Mesothelial cell of epicardium (in vitro differentiated cells): ENCODE data around the gene CHAC1. TPM values are rescaled to one million over a fixed set of nuclear protein-coding genes. Genes with fewer than 3 reads are reported as not detected.

ENCODE experiments used
- DNase-seq, 2 experiments: peaks; one replicate each; pipeline ENCODE4 v3.0.0; 2021; ENCODE audit warnings: low spot score in 2 of 2; ENCODE audit not compliant: unreplicated experiment in 2 of 2
- H3K27ac Mint-ChIP-seq: 2 replicates; pipeline ENCODE4 v1.8.0; 2021; ENCODE audit warnings: mixed read lengths
- H3K27me3 Mint-ChIP-seq: 2 replicates; pipeline ENCODE4 v1.8.0; 2021; ENCODE audit warnings: low read depth, mixed read lengths
- H3K36me3 Mint-ChIP-seq: 2 replicates; pipeline ENCODE4 v1.8.0; 2021; ENCODE audit warnings: mixed read lengths
- H3K4me1 Mint-ChIP-seq: 2 replicates; pipeline ENCODE4 v1.8.0; 2021; ENCODE audit warnings: mixed read lengths
- H3K4me3 Mint-ChIP-seq: 2 replicates; pipeline ENCODE4 v1.8.0; 2021; ENCODE audit warnings: mild to moderate bottlenecking, moderate library complexity, mixed read lengths
- H3K9me3 Mint-ChIP-seq: 2 replicates; pipeline ENCODE4 v1.8.0; 2021; ENCODE audit warnings: mixed read lengths
- CTCF ChIP-seq: fragments of 200-600 bp; sonication (generic); IDR thresholded peaks from one replicate; pipeline ENCODE4 v1.5.0; 2021; ENCODE audit warnings: antibody characterized with exemption; ENCODE audit not compliant: unreplicated experiment
- total RNA-seq: library from RNA; stranded (reverse); gene quantifications from 3 replicates; pipeline ENCODE4 v1.2.1, GENCODE V29; 2021

Gene CHAC1
- total RNA-seq, 1 donor from 2014 or later: 2.7 TPM

DNA sequence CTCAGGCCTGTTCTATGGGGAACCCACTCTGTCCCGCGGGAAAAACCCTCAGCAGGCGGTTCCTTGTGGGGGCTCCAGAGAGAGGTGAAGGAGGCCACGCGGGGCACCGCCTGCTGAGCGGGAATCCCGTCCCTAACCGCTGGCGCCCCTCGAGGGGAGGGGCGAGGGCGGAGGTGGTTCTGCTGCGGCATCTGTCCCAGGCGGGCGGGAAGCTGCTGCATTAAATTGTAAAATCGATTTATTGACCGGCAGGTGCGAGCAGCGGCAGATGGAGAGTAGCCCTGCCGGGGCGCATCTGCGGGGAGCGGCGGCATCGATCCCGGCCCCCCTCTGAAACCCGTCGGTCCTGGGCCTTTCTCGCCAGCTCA lies 27.8 kb upstream of the CHAC1 start:
- Mint-ChIP-seq H3K4me3 (peak overlapping the region; percentile 15), H3K27ac (no peak overlapping the region), H3K36me3 (no peaks in the 10 kb centered on the region), H3K9me3 (no peaks in the 10 kb centered on the region), H3K4me1 (peaks cover 38% of the 10 kb centered on the region), H3K27me3 (peaks cover 92% of the 10 kb centered on the region)
- no peak for DNase-seq
- no peak for TF ChIP-seq CTCF

- Mint-ChIP-seq H3K27me3 (peaks cover 92% of the 10 kb centered on the region), H3K27ac (no peak overlapping the region), H3K36me3 (no peaks in the 10 kb centered on the region), H3K4me1 (peaks cover 43% of the 10 kb centered on the region), H3K9me3 (no peaks in the 10 kb centered on the region), H3K4me3 (peak overlapping the region; percentile 15)
- TF ChIP-seq CTCF: no peak
- DNase-seq: peak in 1 of 2 experiments; percentile 54
Measured at GRCh38 chr15:40925863-40926658, 27.2 kb upstream of the CHAC1 start.

DNA sequence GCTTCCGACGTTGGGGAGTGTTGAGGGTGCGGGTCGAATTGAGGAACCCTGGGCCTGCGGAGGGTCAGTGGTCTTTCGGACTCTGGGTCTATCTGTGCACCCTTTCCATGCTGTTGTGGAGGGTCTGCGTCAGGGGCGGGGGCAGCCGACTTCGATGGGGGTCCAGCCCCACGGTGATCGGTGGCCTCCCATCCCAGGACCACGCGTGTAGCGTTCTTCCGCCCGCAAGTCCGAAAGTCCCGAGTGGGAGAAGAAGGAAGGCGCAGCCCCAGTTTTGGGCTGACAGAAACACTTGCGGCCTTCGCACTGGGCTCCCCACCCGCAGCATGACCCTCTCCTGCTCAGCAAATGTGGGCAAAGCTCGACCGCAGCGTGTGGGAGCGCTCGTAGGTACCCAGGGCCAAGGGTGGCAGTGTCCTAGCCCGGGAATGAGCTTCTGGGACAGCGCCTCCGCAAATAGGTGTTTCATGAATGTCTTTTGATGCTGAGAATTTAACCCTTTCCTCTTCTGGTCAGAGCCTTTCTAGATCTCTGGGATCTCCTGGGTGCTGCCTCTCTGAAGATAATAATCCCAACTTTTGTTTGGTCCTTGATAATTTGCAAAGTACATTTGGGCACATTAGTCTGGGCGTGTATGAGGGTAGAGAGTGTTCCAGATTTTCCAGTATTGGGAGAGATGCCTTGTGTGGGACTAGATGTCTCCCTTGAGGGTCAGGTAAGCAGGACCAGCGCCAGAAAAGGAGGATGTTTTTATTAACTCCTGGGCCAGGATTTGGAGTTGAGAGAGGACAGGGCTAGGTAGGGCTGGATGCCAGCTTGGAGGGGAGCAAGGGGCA lies 26.4 kb upstream of the CHAC1 start:
- Mint-ChIP-seq H3K27ac (no peak overlapping the region), H3K4me3 (peak overlapping the region; percentile 41), H3K4me1 (peaks cover 45% of the 10 kb centered on the region), H3K9me3 (no peaks in the 10 kb centered on the region), H3K27me3 (peaks cover 98% of the 10 kb centered on the region), H3K36me3 (no peaks in the 10 kb centered on the region)
- TF ChIP-seq CTCF: no peak
- DNase-seq: no peak

GRCh38 chr15:40927495-40927872 lies 25.8 kb upstream of the CHAC1 start:
- no peaks in the 10 kb centered on the region for H3K36me3 Mint-ChIP-seq
- TF ChIP-seq CTCF: no peak
- peaks cover 45% of the 10 kb centered on the region for H3K4me1 Mint-ChIP-seq
- DNase-seq: no peak
- peaks cover 98% of the 10 kb centered on the region for H3K27me3 Mint-ChIP-seq
- peak overlapping the region; percentile 41 for H3K4me3 Mint-ChIP-seq
- H3K27ac Mint-ChIP-seq: no peak overlapping the region
- no peaks in the 10 kb centered on the region for H3K9me3 Mint-ChIP-seq

DNA sequence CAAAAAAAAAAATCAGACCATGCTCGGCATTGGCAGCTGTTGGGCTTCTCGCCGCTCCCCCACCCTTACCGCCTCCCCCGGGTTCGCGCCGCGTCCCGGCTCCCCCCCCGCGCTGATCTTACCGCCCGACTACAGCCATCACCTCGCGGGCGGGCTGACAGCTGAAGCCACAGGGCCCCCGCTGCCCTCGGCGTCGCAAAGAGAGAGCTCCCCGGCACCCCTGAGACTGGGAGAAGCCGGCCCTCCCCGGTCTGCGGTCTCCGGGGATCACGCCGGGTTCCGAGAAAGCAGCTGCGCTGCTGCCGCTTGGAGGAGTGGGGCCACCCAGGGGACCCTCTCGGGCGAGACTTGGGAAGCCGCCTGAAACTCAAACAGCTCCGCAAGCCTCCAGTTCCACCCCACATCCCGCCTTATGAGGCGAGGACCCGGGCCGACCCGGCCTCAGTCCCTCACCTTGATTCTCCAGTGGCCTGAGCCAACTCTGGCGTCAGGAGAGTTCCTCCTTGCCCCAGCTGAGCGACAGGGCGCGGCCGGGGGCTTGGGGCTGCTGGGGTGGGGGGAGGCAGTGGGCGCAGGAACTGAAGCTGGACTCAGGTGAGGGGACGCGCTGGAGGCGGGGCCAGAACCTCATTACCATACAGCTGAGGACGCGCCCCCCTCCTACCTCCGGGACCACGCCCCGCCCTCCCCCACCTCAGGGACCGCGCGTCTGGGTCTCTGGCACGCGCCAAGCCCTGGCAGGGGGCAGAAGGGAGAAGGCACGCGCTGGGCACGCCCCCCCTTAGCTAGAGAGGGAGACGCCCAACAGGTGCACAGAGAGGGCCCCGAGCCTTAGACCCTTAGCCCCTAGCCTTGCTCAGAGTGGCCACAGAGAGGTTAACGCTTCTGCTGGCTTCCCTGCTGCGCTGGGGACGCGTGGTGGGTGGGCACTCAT lies 25.1 kb upstream of the CHAC1 start:
- Mint-ChIP-seq H3K9me3 (no peaks in the 10 kb centered on the region), H3K27me3 (peaks cover 96% of the 10 kb centered on the region), H3K4me3 (peak overlapping the region; percentile 64), H3K36me3 (no peaks in the 10 kb centered on the region), H3K27ac (no peak overlapping the region), H3K4me1 (peaks cover 45% of the 10 kb centered on the region)
- no peak for TF ChIP-seq CTCF
- DNase-seq: peak in 1 of 2 experiments; percentile 48
